Cerebellar cortex (tissue), 1 donor: ENCODE measurements around the gene WNT7B.

Experiments
- DNase-seq: peaks from one replicate; pipeline ENCODE4 v3.0.0-alpha.2; 2015; ENCODE audit warnings: low spot score

Gene WNT7B

DNA sequence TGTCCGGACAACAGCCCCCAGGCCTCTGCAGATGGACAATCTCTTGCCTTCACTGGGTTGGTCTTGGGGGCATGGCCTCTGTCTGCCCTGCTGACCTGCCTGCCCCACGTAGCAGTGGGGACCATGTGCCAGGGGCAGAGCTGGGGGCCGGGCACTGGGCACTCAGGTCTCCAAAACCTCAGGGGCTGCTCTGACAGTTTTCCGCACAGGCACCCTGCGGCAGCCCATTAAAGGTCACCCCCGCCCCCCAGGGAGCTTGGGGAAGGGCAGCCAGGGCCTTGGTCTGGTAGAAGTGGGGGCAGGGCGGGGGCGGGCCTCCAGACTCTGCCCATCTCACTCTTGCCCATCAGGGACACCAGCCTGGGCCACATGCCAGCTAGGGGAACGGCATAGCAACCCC is 49.9 kb downstream of the WNT7B start:
- no peak for DNase-seq

DNA sequence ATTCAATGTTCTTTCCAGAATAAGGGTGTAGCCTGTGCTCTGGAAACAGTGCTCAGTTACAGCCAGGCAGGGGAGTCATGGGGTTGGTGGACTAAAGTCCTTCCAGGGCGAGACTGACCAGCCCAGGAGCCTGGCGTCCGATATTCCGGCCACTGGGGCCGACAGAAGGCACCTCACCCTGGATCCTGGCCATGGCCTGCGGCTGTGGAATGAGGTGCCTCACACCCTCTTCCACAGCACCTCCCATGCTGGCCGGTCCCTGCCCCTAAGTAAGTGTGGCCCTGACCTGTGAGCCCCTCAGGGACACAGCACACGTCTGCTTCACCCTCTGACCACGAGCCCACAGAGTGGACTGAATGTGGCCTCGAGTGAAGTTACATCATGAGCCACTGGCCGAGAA is 50.5 kb downstream of the WNT7B start:
- no peak for DNase-seq

DNA sequence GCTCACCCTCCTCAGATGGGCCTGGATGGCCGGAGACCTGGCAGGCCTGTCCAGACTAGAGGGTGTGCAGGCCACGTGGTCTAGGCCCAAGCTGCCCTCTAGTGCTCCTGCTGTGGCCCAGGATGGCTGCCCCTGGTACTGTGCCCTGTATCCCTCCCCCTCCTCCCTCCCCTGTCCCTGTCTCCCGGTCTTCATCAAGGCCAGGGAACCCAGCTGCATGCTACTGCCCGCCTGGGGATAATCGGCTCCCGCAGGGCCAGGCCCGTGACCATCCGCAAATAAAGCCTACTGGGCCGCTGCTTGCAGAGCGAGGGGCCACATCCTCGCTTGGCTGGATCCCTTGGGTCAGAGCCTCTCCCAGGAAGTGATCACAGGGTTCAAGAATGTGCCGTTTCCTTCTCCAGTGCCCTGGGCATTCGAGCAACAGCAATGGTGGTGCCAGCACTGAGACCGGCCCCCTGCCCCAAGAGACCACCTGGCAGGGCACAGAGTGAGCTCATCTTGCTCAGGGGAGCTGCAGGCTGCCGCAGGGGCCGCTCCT is 51.1 kb downstream of the WNT7B start:
- peak; percentile 27 for DNase-seq

DNA sequence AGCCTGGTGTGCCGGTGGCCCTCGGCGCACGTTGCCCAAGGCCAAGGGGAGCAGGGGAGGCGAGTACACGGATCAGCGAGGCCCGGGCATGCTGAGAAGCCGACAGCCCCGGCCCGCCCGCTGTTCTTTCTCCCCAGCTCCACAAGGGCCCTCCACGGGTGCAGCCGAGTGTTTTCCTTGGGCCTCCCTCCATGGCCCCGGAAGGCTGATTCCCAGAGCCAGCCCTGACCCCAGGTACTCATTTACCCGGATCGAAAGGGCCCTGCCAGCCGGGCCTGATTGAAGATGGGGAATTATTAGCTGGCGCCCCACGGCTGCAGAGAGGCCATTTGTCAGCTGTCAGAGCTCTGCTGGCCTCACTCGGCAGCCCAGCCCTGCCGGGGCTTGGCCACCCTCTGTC is 53.1 kb downstream of the WNT7B start:
- DNase-seq, result no peak

DNA sequence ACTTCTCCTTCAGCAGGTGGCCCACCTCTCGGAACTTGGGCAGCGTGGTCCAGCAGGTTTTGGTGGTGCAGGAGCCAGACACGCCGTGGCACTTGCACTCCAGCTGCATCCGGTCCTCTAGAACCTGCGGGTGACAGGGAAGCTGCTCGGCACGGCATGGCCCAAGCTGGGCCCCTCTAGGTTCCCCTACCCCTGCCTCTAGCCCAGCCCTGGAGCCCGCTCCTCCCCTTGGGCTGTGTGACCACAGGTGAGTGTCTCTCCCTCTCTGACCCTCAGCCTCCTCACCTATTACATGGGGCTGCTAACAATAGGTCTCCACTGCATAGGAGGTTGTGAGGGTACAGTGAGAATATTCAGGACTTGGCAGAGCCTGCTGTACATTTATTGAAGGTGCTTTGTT is 53.8 kb downstream of the WNT7B start:
- no peak for DNase-seq

DNA sequence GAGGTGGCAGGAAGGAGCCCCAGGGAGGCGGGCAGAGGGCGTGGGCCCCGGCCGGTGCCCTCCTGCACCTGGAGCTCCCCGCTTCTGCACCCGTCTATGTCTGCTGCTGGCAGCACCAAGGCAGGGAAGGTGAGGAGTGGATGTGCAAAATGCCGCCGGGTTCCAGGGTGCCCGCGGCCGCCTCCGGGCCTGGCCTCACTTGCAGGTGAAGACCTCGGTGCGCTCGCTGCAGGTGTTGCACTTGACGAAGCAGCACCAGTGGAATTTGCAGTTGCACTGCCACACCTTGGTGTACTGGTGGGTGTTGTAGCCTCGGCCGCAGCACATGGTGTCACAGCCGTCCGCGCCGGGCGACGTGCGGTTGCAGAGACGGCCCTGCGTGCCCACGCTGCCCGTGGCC is 54.3 kb downstream of the WNT7B start:
- DNase-seq, result no peak

DNA sequence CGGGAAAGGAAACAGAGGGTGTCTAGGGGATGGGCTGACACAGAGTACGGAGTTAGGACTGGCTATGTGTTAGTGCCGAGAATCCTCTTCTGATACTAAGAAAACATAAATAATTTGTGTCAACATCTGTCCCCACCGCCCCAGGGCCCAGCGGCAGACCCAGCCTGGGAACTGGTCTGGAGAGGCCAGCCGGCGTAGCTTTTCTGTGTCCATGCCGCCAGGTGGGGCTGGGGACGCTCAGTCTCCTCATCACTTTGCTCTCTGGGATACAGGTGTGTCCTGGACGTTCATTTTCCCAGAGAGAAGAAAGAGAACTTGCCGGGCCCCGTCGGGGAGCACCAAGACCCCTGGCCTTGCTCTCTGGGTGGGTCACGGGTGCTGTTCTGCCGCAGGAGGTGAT is 54.7 kb downstream of the WNT7B start:
- DNase-seq, result no peak

DNA sequence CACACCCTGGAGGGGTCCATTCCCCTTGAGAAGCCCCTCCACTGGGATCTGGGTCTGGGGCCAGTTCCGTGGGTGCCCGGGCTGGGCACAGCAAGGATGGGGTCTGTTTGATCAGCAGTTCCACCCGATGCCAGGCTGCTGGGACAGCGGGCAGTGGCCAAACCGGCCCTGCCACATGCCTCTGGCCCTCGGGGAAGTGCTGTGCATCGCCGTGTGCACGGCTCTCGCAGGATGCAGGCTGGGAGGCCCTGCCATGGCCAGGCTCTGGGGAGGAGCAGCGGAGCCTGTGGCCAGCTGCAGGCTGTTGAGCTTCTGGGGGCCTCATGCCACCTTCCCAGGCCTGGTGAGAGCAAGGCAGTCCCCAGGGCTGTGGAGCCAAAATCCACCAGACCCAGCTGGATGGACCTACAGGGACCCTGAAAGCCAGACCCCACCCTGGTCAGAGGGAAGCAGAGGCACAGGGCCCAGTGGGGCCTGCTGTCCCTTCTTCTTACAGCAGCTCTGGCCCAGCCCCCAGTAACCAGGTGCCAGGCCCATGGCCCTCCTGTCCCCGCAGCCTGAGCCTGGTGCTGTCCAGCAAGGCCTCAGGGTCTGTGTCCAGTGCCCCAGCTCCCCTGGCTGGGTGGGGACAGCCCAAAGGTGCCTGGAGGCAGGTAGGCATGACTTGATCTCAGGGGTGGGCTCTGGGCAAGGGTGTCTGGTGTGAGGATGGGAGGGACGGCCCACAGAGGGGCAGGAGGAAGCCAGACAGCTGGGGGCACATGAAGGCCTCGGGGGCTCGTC is 57.3 kb downstream of the WNT7B start:
- no peak for DNase-seq

DNA sequence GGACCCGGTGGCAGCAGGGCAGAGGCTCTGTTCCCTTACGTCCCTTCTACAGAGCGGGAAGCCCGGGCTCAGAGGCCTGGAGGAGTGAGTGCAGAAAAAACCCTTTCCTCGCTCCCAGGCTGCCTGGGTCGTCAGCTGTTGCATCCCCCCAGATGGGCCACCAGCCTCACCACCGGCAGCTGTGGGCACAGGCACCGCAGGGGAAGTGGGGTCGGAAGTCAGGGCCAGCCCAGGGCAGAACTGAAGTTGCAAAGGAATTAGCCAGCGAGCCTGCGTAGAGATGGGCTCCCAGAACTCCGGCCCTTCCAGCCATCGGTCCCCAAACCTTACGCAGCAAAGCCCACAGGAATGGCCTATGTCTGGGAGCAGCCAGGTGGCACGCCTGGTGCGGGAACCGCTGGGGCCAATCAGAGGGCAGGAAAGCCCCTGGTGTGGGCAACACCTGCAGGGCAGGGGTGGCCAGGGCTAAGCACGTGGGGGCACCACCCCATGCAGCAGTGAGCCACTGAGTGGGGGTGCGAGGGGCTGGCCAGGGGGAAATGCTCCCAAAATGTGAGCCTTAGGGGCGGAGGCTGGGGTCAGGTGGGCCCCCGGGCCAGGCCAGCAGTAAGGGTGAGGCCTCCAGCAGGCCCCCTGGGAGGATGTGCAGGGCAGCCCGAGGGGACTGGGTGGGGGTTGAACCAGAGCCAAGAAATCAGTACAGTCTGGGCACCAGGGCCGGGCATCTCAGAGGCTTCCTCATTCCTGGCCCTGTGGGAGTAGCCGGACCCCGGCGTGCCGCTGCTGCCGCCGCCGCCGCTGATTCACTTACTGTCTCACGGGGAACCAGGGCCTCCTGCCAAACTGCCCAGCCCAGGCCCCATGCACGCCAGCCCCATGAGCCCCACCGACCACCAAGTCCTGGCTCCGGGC is 58.2 kb downstream of the WNT7B start:
- no peak for DNase-seq

DNA sequence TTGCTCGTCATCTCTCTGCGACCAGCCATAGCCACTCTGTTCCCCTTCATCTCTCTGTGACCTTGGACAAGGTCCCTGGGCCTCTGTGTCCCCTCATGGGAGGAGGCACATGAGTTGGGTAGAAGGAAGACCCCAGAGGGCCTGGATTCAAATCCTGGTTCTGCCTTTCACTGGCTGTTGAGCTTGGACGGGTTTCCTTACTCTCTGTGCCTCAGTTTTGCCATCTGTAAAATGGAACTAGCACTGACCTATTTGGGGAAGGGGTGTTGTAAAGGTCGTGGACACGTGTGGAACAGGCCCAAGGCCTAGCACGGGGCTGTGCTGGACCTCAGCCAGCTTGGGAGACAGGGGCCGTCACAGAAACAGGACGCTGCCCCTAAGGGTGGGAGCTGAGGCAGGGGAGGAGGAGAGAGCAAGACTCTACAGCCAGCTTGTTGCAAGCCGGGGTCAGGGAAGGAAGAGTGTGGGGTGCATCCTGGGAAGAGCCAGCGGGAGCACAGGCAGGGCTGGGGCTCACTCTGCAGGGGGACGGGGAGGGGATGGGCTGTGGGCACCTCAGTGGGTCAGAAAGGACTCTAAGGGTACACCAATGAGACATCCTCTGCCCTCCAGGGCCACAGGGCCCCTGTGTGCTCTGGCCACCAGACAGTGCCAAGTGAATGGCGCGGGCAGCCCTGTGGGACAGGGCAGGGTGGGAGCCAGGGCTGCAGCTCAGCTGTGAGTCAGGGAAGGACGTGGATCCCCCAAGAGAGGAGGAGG is 59.1 kb downstream of the WNT7B start:
- no peak for DNase-seq

DNA sequence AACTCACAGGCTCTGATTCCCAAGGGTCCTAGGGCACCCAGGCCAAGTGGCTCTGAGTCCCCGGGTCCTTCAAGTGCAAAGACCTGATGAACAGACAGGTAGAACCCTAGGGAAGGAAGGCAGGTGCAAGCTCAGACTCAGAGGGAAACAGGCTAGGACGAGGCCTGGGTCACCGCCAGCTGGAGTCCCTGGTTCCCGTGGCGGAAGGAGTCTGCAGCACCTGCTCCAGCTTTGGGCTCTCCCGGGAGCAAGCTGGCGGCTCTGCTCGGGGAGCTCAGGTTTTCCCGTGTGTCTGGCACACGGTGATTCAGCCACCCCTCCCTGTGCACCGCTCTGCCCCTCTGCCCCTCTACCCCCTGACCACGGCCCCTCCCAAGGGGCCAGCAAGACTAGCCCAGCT is 59.8 kb downstream of the WNT7B start:
- no peak for DNase-seq

DNA sequence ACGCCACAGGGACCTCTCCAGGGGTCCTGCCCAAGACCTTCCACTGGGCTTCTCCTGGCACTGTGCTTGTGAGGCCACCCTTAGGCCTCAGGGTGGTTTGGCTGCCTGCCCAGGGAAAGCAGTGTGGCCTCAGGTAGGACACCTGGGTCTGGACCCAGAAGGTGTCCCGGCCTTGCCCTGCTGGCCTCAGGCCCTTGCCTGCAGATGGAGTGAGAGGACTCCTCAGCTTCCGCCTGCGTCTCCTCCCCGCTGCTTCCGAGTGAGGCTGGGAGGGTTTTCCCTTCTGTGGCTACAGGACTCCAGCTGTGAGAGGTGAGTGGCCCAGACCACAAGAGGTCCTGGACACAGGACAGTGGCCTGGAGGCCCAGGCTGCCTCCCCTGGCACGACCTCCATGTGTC is 60.4 kb downstream of the WNT7B start:
- no peak for DNase-seq

DNA sequence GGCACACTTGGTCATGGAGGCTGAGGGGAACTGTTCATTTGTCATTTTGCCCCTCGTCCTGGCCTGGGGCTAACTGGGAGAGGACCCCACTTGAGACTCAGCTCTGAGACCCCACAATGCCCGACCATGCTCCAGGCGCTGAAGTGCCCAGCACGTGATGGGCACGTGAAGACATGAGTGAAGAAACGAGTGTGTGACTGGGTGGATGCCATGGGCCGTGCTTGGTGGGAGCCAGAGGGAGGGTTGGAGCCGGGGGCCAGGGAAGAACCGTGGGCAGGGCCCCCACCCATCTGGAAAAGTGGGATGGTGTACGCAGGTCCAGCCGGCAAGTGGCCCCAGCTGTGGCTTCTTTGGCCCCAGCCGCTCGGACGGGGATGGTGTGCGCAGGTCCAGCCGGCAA is 61.1 kb downstream of the WNT7B start:
- no peak for DNase-seq

DNA sequence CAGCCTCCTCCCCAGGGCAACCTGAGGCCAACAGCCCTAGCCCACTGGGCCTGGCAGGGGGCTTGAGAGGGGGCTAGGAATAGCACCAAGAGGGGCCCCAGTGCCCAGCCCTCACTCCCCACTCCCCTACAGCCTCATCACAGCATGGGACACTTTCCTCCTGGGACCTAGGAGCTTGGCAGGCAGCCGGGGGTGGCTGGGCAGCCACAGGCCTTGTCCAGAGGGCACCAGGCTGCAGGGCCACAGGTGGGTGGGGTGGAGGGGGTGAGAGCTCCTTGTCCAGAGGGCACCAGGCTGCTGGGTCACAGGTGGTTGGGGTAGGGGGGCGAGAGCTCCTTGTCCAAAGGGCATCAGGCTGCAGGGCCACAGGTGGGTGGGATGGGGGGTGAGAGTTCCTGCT is 61.8 kb downstream of the WNT7B start:
- DNase-seq, result no peak

DNA sequence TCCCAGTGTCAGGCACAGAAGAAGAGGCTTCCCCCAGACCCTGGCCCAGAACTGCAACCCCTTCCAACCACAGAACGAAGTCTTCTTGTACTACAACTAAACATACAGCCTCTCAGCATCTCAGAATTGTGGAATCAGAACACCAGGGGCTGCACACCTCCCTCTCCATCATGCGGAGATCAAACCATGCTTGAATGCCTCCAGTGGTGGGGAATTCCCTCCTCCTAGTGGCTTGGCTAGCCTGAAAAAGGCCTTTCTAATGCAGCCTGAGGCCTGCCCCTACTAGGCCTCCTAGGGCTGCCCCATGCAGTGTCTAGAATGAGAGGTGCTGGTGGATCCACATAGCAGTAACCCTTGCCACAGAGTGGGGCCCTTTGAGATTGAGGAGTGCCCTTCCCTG is 62.7 kb downstream of the WNT7B start:
- DNase-seq, result no peak

DNA sequence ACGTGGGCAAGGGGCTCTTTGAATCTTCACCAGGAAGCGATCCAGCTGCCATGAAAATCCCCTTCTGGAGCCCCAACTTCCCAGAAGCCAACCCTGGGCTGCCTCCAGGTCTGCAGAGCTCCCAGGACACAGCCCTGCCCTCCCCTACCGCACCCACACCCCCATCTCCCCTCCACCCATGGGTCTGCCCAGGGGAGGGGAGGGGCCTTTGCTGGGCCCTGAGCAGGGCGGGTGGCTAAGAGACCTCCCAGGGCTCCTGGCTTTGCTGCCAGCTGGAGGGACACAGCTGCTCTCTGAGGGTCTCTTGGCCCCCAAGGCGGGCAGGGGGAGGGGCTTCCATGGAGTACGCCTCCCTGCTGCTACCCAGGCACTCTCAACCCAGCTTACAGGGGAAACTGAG is 64.1 kb downstream of the WNT7B start:
- no peak for DNase-seq

DNA sequence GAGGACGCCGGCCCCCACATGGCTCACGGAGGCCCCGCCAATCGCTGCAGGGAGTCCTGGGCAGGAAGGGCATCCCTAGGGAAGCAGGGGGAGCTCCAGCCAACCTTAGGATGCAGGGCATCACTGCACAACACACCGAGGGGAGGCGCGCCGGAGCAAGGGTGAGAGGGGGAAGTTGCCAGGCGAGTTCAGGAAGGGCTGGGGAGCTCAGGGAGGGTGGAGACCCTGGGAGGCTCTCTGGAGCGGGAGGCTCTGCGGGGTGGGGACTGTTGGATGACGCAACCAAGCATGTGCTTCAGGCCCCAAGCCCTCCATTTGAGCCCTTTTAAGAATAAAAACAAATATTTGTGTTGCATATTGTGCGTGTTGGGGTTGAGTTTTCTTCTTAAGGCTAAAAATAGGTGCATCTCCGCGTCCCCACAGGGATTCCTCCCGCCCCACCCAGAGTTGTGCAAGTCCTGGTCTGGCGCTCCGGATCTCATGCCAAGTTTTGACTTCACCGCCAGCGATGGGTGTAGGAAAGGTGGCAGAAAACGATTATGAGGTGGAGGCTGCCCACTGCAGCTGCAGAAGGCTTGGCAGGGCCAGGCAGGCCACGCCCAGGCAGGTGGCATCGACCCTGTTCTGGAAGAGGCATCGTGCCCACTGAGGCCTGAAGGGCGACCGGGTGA is 65.2 kb downstream of the WNT7B start:
- no peak for DNase-seq

DNA sequence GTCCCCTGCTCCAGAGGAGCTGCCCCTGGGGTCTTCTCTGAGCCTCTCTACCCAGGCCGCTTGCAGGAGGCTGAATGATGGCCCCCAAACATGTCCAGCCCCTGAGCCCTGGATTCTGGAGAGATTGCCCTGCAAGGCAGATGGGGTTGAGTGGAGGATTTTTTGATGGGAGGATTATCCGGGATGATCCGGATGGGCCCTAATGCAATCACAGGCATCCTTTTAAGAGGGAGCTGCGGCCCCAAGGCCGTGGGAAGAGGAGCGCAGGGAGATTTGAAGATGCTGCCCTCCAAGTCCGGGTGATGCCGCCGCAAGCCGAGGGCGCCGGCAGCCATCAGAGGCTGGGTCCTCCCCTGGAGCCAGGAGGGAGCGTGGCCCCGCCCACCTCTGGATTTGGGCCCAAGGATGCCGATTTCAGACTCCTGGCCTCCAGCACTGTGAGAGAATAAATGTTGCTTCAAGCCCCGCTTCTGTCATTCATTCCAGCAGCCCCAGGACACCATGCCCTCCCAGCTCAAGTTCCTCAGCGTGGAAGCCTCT is 66.0 kb downstream of the WNT7B start:
- DNase-seq, result no peak

DNA sequence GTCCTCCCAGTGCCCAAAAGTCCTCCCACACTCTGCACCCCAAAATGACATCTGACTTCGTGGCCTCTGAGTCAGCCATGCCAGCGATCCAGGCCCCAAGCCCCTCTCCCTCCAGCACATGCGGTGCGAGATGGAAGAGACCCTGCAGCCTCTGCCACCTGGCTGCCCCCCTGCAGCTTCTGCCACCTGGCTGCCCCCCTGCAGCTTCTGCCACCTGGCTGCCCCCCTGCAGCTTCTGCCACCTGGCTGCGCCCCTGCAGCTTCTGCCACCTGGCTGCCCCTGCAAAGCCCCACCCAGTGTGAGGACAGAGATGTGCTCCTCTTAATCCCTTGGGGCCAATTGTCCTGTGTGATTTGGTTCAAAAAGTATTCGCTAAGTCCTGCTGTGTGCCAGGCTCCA is 68.0 kb downstream of the WNT7B start:
- no peak for DNase-seq

DNA sequence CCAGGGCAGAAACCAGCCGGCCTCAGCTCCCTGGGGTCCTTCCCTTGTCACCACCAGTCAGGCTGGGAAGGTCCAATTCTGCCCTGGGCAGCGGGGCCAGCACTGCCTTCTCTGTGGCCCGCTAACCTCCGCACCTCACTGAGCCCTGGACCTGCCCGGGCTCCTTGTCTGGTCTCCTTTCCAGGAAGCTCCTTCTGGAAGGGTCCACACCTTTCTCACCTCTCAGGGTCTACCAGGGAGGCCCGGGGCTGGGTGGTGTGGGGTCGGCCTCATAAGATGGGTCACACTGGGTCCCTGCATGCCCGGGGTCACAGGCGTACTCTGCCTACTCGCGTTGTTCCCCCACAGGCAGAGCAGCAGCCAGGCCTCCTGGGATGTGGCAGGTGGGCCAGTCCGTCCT is 69.0 kb downstream of the WNT7B start:
- DNase-seq, result no peak

DNA sequence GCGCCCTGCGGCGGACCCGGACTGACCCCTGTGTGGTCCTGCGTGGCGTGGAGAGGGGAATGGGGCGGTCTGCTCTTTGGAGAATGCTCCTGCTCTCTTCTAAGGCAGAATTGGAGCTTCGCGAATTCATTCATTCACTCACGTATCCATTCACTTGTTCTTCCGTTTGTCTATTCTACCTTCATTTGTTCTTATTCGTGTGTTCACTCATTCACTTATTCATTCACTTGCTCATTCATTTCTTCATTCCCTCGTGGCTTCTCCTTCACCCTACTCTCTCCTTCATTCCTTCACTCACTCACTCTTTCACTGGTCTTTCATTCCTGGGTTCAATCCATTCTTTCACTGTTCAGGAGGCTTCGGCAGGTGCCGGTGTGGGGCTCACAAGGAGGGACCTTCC is 69.6 kb downstream of the WNT7B start:
- DNase-seq, result no peak

DNA sequence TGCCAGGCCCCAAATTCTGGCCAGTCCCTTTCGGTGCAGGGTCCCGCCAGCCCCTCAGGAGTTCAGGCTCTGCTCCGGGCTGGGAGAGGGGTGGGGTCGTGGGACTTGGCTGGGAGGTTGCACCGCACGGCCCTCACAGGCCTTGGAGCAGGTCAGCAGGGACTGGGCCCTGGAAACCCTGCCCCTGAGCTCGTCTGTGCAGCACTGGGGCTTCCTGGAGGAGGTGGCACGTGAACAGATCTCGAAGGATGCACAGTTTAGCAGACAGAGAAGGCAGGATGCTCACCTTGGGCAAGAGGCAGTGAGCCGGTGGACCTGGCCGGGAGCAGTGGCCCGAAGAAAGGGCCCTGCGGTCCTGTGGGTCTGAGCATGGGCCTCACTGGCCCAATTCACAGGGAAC is 70.0 kb downstream of the WNT7B start:
- no peak for DNase-seq
